Central memory CD8-positive, alpha-beta T cell (primary cell): ENCODE data around the gene DCLK2.

Experiments used
- ATAC-seq: fragments of 150-1000 bp; cut with Tn5 transposase; replicated peaks from 2 replicates; pipeline ENCODE4 v1.10.0; 2022; ENCODE audit warnings: mild to moderate bottlenecking, moderate FRiP score, moderate number of reproducible peaks; ENCODE audit not compliant: poor library complexity, severe bottlenecking; ENCODE audit errors: extremely low read depth
- DNase-seq, 2 donors: peaks; one replicate each; pipeline ENCODE4 v3.0.0; 2021; ENCODE audit warnings: low spot score in 2 of 2
- H3K27ac Mint-ChIP-seq: one replicate; pipeline ENCODE4 v1.8.0; 2022; ENCODE audit warnings: low read depth, mild to moderate bottlenecking, moderate library complexity, mixed read lengths
- H3K27me3 Mint-ChIP-seq: one replicate; pipeline ENCODE4 v1.8.0; 2022; ENCODE audit warnings: mixed read lengths
- H3K36me3 Mint-ChIP-seq: one replicate; pipeline ENCODE4 v1.8.0; 2022; ENCODE audit warnings: mild to moderate bottlenecking, moderate library complexity, mixed read lengths; ENCODE audit not compliant: insufficient read depth
- H3K4me1 Mint-ChIP-seq: one replicate; pipeline ENCODE4 v1.8.0; 2022; ENCODE audit warnings: mixed read lengths
- H3K4me3 Mint-ChIP-seq: one replicate; pipeline ENCODE4 v1.8.0; 2022; ENCODE audit warnings: mild to moderate bottlenecking, moderate library complexity, mixed read lengths
- H3K9me3 Mint-ChIP-seq: one replicate; pipeline ENCODE4 v1.8.0; 2022; ENCODE audit warnings: mixed read lengths

DCLK2 gene

GRCh38 chr4:150104404-150105027, 26.3 kb downstream of the DCLK2 start:
- DNase-seq (no peak), ATAC-seq (no peak)
- H3K4me3 Mint-ChIP-seq: no peak overlapping the region
- no peaks in the 10 kb centered on the region for H3K9me3 Mint-ChIP-seq
- no peaks in the 10 kb centered on the region for H3K36me3 Mint-ChIP-seq
- H3K27ac Mint-ChIP-seq: no peak overlapping the region
- peaks cover 20% of the 10 kb centered on the region for H3K27me3 Mint-ChIP-seq
- H3K4me1 Mint-ChIP-seq: no peaks in the 10 kb centered on the region

- ATAC-seq (no peak), DNase-seq (no peak)
- Mint-ChIP-seq H3K27me3 (peaks cover 20% of the 10 kb centered on the region), H3K27ac (no peak overlapping the region), H3K4me1 (no peaks in the 10 kb centered on the region), H3K9me3 (no peaks in the 10 kb centered on the region), H3K4me3 (no peak overlapping the region), H3K36me3 (no peaks in the 10 kb centered on the region)
Observed at GRCh38 chr4:150106886-150107285, 28.6 kb downstream of the DCLK2 start.

- DNase-seq (no peak), ATAC-seq (no peak)
- no peaks in the 10 kb centered on the region for H3K36me3 Mint-ChIP-seq
- H3K4me3 Mint-ChIP-seq: no peak overlapping the region
- no peak overlapping the region for H3K27ac Mint-ChIP-seq
- no peaks in the 10 kb centered on the region for H3K9me3 Mint-ChIP-seq
- no peaks in the 10 kb centered on the region for H3K4me1 Mint-ChIP-seq
- peaks cover 14% of the 10 kb centered on the region for H3K27me3 Mint-ChIP-seq
Observed at GRCh38 chr4:150108691-150109090, 30.4 kb downstream of the DCLK2 start.

GRCh38 chr4:150114641-150115040, 36.4 kb downstream of the DCLK2 start:
- H3K4me3 Mint-ChIP-seq: no peak overlapping the region
- DNase-seq (no peak), ATAC-seq (no peak)
- peaks cover 10% of the 10 kb centered on the region for H3K9me3 Mint-ChIP-seq
- H3K27ac Mint-ChIP-seq: no peak overlapping the region
- no peaks in the 10 kb centered on the region for H3K4me1 Mint-ChIP-seq
- H3K36me3 Mint-ChIP-seq: no peaks in the 10 kb centered on the region
- H3K27me3 Mint-ChIP-seq: peaks cover 37% of the 10 kb centered on the region

GRCh38 chr4:150115851-150116250, 37.6 kb downstream of the DCLK2 start:
- H3K9me3 Mint-ChIP-seq: peaks cover 10% of the 10 kb centered on the region
- H3K36me3 Mint-ChIP-seq: no peaks in the 10 kb centered on the region

GRCh38 chr4:150116506-150116905, 38.3 kb downstream of the DCLK2 start:
- ATAC-seq (no peak), DNase-seq (no peak)
- Mint-ChIP-seq H3K27ac (no peak overlapping the region), H3K9me3 (peaks cover 10% of the 10 kb centered on the region), H3K4me3 (no peak overlapping the region), H3K27me3 (peaks cover 37% of the 10 kb centered on the region), H3K4me1 (no peaks in the 10 kb centered on the region), H3K36me3 (no peaks in the 10 kb centered on the region)

More at GRCh38 chr4:150115851-150116250, 37.6 kb downstream of the DCLK2 start:
- H3K27me3 Mint-ChIP-seq: peaks cover 37% of the 10 kb centered on the region
- ATAC-seq: no peak
- no peaks in the 10 kb centered on the region for H3K4me1 Mint-ChIP-seq
- no peak for DNase-seq
- no peak overlapping the region for H3K27ac Mint-ChIP-seq
- H3K4me3 Mint-ChIP-seq: no peak overlapping the region

- Mint-ChIP-seq H3K27ac (no peak overlapping the region), H3K4me3 (no peak overlapping the region), H3K4me1 (no peaks in the 10 kb centered on the region), H3K36me3 (no peaks in the 10 kb centered on the region), H3K9me3 (peaks cover 10% of the 10 kb centered on the region), H3K27me3 (peaks cover 37% of the 10 kb centered on the region)
- no peak for ATAC-seq
- no peak for DNase-seq
Observed at GRCh38 chr4:150117094-150117493, 38.8 kb downstream of the DCLK2 start.

GRCh38 chr4:150117629-150118028, 39.4 kb downstream of the DCLK2 start:
- Mint-ChIP-seq H3K36me3 (no peaks in the 10 kb centered on the region), H3K9me3 (peaks cover 10% of the 10 kb centered on the region), H3K27ac (no peak overlapping the region), H3K27me3 (peaks cover 37% of the 10 kb centered on the region), H3K4me1 (no peaks in the 10 kb centered on the region), H3K4me3 (no peak overlapping the region)
- no peak for DNase-seq
- no peak for ATAC-seq

GRCh38 chr4:150119492-150119891, 41.2 kb downstream of the DCLK2 start:
- Mint-ChIP-seq H3K36me3 (no peaks in the 10 kb centered on the region), H3K27me3 (peaks cover 22% of the 10 kb centered on the region), H3K4me1 (no peaks in the 10 kb centered on the region), H3K9me3 (peaks cover 4% of the 10 kb centered on the region), H3K27ac (no peak overlapping the region), H3K4me3 (no peak overlapping the region)
- no peak for ATAC-seq
- DNase-seq: no peak

GRCh38 chr4:150123087-150123486, 44.8 kb downstream of the DCLK2 start:
- Mint-ChIP-seq H3K4me1 (no peaks in the 10 kb centered on the region), H3K27ac (no peak overlapping the region), H3K4me3 (no peak overlapping the region), H3K36me3 (no peaks in the 10 kb centered on the region), H3K9me3 (no peaks in the 10 kb centered on the region), H3K27me3 (peaks cover 7% of the 10 kb centered on the region)
- ATAC-seq: no peak
- no peak for DNase-seq

- no peaks in the 10 kb centered on the region for H3K36me3 Mint-ChIP-seq
- no peaks in the 10 kb centered on the region for H3K9me3 Mint-ChIP-seq
- ATAC-seq: no peak
- peaks cover 9% of the 10 kb centered on the region for H3K27me3 Mint-ChIP-seq
- no peak overlapping the region for H3K27ac Mint-ChIP-seq
- DNase-seq: no peak
- H3K4me1 Mint-ChIP-seq: no peaks in the 10 kb centered on the region
- no peak overlapping the region for H3K4me3 Mint-ChIP-seq
Observed at GRCh38 chr4:150123796-150124677, 45.8 kb downstream of the DCLK2 start.

- ATAC-seq (no peak), DNase-seq (no peak)
- Mint-ChIP-seq H3K27me3 (peaks cover 9% of the 10 kb centered on the region), H3K27ac (no peak overlapping the region), H3K36me3 (no peaks in the 10 kb centered on the region), H3K4me1 (no peaks in the 10 kb centered on the region), H3K4me3 (no peak overlapping the region), H3K9me3 (no peaks in the 10 kb centered on the region)
Observed at GRCh38 chr4:150126201-150126863, 48.1 kb downstream of the DCLK2 start.

GRCh38 chr4:150126864-150127203, 48.6 kb downstream of the DCLK2 start:
- Mint-ChIP-seq H3K27me3 (peaks cover 9% of the 10 kb centered on the region), H3K9me3 (no peaks in the 10 kb centered on the region), H3K4me1 (no peaks in the 10 kb centered on the region), H3K27ac (no peak overlapping the region), H3K4me3 (no peak overlapping the region), H3K36me3 (no peaks in the 10 kb centered on the region)
- ATAC-seq: no peak
- no peak for DNase-seq
